Right cardiac atrium (tissue), 5 donors: ENCODE results near the gene GPR152. TPM values are rescaled to one million over a fixed set of nuclear protein-coding genes. Genes with fewer than 3 reads are reported as not detected.
A peak's percentile ranks its signal among the peaks of the same experiment; 100 is the strongest.

Source experiments
- ATAC-seq, 2 donors: fragments of 200-7000 bp; cut with Tn5 transposase; one replicate each; pipeline versions ENCODE4 v1.8.0 to v1.9.1; 2020; ENCODE audit warnings: moderate library complexity in 2 of 2, mild to moderate bottlenecking in 1 of 2
- DNase-seq, 3 donors: peaks; one replicate each; pipeline ENCODE4 v3.0.0-alpha.2; 2020
- H3K27ac ChIP-seq: one replicate; pipeline ENCODE4 v1.5.1; 2013; ENCODE audit warnings: mild to moderate bottlenecking, low read length, control low read depth, moderate library complexity
- H3K27me3 ChIP-seq: one replicate; pipeline ENCODE4 v1.6.1; 2013; ENCODE audit not compliant: control insufficient read depth, insufficient read depth
- H3K4me1 ChIP-seq: one replicate; pipeline ENCODE4 v1.6.1; 2013; ENCODE audit warnings: low read length; ENCODE audit not compliant: control insufficient read depth, insufficient read depth
- H3K4me3 ChIP-seq: one replicate; pipeline ENCODE4 v1.5.1; 2013; ENCODE audit warnings: low read length, control low read depth
- H3K9me3 ChIP-seq: one replicate; pipeline ENCODE4 v1.6.1; 2013; ENCODE audit warnings: low read length; ENCODE audit not compliant: control insufficient read depth
- WGBS: extraction: QIAGEN DNeasy Blood & Tissue Kit; methylation state at CpG from one replicate; pipeline ENCODE4 v1.1.7; 2013; 5-methylcytosine and 5-hydroxymethylcytosine counted together
- intact Hi-C, 4 donors: fragments of 100-400 bp; cut with DNase I; formaldehyde crosslinking; loops; one replicate each; pipeline versions ENCODE4 v1.11.0 to v1.14.0; 2022 to 2023
- polyA plus RNA-seq: library from polyadenylated mRNA; stranded (reverse); fragments of 200-250 nt; gene quantifications from one replicate; pipeline ENCODE4 v1.2.3, GENCODE V29; 2013
- total RNA-seq, 4 donors: library from RNA; stranded (reverse); fragmentation: NEBNext Ultra II Directional; extraction: Animal tissue kit (Norgen Biotek cat#: 25700); gene quantifications; one replicate each; pipeline ENCODE4 v1.2.1, GENCODE V29; 2021
- donor health status: healthy with polysubstance abuse.
- donor health status: DM: no; HTN: yes; CAD: no.
- donor health status: DM: no; HTN: no; CAD: no.
- donor health status: DM: no; HTN: yes; CAD: no; lungs with severe emphysema.
- donor health status: DM: yes; HTN: yes; CAD: no.

The GPR152 gene
- total and polyA plus RNA-seq, 5 donors = not detected

- H3K27me3 ChIP-seq = no peaks in the 10 kb centered on the region
- 18% methylated on average over 56 of the region's 56 CpGs for WGBS
- H3K4me1 ChIP-seq = peaks cover 3% of the 10 kb centered on the region
- H3K27ac ChIP-seq = peak overlapping the region; percentile 87
- H3K9me3 ChIP-seq = no peaks in the 10 kb centered on the region
- peak; percentile 73 to 78 for ATAC-seq
- intact Hi-C loops = loop anchor here in 2 of 4 donors (5.0 to 10.0 kb wide), 2 partner anchors 50 to 62 kb away; partner anchors contain the start of genes CARNS1 (in 1 of the 2), PPP1CA (in 1 of the 2) and TBC1D10C (in 1 of the 2)
- DNase-seq = peak; percentile 84 to 94 (median 94)
- peak overlapping the region; percentile 42 for H3K4me3 ChIP-seq
Measured at GRCh38 chr11:67464411-67465188, 12.1 kb upstream of the GPR152 start.

GRCh38 chr11:67463680-67464410 lies 11.3 kb upstream of the GPR152 start:
- Histone ChIP-seq H3K4me3 (peak overlapping the region; percentile 42), H3K9me3 (no peaks in the 10 kb centered on the region), H3K4me1 (peaks cover 3% of the 10 kb centered on the region), H3K27ac (peak overlapping the region; percentile 86), H3K27me3 (no peaks in the 10 kb centered on the region)
- intact Hi-C loops = loop anchor here in 1 of 4 donors (10.0 kb wide), 1 partner anchor 49 kb away; the partner anchor contains the start of gene CARNS1
- peak; percentile 60 to 85 (median 83) for DNase-seq
- WGBS = 76% methylated on average over 20 of the region's 20 CpGs
- ATAC-seq = peak; percentile 38 to 51

DNA sequence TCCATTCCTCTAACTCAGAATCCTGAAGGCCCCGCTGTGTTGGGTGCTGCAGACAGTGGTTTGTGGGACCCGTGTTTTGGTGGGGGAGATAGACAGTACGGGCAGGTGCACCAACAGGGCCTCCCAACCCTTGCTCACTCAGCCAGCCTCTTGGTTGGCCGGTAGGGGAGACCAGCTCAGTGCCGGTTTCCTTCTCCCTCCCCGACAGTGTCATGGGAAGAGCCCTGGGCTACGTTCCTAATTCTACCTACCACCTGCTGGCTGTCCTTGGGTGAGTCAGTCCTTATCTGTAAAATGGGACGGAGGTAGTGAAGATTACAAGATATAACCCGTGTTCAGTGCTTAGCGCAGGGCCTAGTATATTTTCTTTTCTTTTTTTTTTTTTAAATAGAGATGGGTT lies 10.7 kb upstream of the GPR152 start:
- 91% methylated on average over 10 of the region's 10 CpGs for WGBS
- DNase-seq = peak in 2 of 3 donors; percentile 20 to 26
- intact Hi-C loops = loop anchor here in 1 of 4 donors (10.0 kb wide), 1 partner anchor 48 kb away; the partner anchor contains the start of gene CARNS1
- no peak for ATAC-seq
- Histone ChIP-seq H3K27ac (no peak overlapping the region), H3K4me1 (peaks cover 3% of the 10 kb centered on the region), H3K4me3 (no peak overlapping the region), H3K27me3 (no peaks in the 10 kb centered on the region), H3K9me3 (no peaks in the 10 kb centered on the region)

DNA sequence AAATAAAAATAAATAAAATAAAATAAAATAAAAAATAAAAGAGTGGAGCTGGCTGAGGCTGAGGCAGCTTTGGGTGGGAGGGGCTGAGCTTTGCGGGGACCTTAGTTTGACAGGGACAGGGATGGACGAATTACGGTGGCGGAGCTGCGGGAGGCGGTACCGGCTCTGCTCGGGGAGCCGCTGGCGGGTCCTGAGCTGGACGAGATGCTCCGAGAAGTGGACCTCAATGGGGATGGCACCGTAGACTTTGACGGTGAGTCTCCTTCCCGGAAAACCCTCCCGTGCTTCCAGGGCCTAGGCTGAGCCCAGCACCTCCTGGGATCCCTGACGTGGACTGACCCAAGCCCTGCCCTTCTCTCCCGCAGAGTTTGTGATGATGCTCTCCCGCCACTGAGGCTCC lies 5.7 kb upstream of the GPR152 start:
- H3K27me3 ChIP-seq = no peaks in the 10 kb centered on the region
- no peak overlapping the region for H3K27ac ChIP-seq
- no peaks in the 10 kb centered on the region for H3K9me3 ChIP-seq
- no peak overlapping the region for H3K4me3 ChIP-seq
- H3K4me1 ChIP-seq = no peaks in the 10 kb centered on the region
- peak; percentile 6 to 37 (median 22) for DNase-seq
- intact Hi-C loops = no loop called here
- no peak for ATAC-seq
- 87% methylated on average over 19 of the region's 19 CpGs for WGBS

DNA sequence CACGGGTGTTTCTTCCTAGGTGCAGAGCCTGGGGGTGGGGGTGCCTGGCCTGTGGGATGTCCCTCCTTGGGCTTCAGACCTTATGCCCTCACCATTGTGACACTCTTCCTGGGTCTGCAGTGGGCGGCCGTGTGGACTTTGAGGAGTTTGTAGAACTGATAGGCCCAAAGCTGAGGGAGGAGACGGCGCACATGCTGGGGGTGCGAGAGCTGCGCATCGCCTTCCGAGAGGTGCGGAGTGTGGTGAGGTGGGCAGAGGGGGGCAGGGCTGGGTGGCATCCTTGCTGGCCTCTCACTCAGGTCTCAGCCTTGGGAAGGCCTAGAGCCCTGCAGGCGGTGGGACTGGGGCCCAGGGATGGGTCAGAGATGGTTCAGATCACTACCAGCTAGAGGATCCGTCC lies 4.9 kb upstream of the GPR152 start:
- H3K4me3 ChIP-seq = no peak overlapping the region
- H3K4me1 ChIP-seq = no peaks in the 10 kb centered on the region
- no peaks in the 10 kb centered on the region for H3K9me3 ChIP-seq
- DNase-seq (peak; percentile 7 to 44 (median 41)), ATAC-seq (no peak)
- WGBS = 93% methylated on average over 12 of the region's 12 CpGs
- intact Hi-C loops = no loop called here
- H3K27me3 ChIP-seq = no peaks in the 10 kb centered on the region
- H3K27ac ChIP-seq = no peak overlapping the region

DNA sequence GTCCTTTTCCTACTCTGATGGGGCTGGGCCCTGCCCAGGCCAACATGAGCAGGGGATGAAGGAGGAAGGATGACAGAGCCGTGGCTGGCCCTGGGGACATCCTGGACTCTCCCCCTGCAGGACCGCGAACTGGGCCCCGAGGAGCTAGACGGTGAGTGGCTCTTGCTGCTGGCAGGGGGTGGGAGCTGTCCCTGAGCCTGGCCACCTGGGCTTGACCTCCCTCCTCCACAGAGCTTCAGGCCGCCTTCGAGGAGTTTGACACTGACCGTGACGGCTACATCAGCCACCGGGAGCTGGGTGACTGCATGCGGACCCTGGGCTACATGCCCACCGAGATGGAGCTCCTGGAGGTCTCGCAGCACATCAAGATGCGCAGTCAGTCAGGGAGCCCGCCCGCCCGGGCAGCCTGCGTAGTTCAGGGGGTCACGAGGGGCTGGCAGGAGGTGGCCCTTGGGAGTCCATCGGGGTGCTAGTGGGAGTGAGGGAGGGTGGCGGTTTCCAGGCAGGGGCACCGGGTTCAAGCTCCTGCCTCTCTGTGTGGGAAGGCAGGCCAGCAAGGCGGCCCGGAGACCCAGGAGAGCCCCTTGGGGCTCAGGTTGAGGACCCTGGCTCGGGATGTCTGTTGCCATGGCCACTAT lies 3.7 kb upstream of the GPR152 start:
- ATAC-seq (no peak), DNase-seq (peak; percentile 9 to 56 (median 47))
- WGBS = 75% methylated on average over 25 of the region's 25 CpGs
- Histone ChIP-seq H3K4me1 (no peaks in the 10 kb centered on the region), H3K9me3 (no peaks in the 10 kb centered on the region), H3K27me3 (no peaks in the 10 kb centered on the region), H3K27ac (no peak overlapping the region), H3K4me3 (no peak overlapping the region)
- intact Hi-C loops = no loop called here

GRCh38 chr11:67455054-67455453 lies 2.5 kb upstream of the GPR152 start, which contains the start of gene CABP4:
CABP4 (plus strand) TSS chr11:67455354; CDS start chr11:67455424, 70 bp downstream.
- intact Hi-C loops = no loop called here
- Histone ChIP-seq H3K9me3 (no peaks in the 10 kb centered on the region), H3K4me1 (no peaks in the 10 kb centered on the region), H3K27me3 (no peaks in the 10 kb centered on the region), H3K4me3 (no peak within 1 kb of the TSS), H3K27ac (no peak within 1 kb of the TSS)
- ATAC-seq = no peak
- 89% methylated on average over 3 of the region's 3 CpGs for WGBS
- DNase-seq = no peak

DNA sequence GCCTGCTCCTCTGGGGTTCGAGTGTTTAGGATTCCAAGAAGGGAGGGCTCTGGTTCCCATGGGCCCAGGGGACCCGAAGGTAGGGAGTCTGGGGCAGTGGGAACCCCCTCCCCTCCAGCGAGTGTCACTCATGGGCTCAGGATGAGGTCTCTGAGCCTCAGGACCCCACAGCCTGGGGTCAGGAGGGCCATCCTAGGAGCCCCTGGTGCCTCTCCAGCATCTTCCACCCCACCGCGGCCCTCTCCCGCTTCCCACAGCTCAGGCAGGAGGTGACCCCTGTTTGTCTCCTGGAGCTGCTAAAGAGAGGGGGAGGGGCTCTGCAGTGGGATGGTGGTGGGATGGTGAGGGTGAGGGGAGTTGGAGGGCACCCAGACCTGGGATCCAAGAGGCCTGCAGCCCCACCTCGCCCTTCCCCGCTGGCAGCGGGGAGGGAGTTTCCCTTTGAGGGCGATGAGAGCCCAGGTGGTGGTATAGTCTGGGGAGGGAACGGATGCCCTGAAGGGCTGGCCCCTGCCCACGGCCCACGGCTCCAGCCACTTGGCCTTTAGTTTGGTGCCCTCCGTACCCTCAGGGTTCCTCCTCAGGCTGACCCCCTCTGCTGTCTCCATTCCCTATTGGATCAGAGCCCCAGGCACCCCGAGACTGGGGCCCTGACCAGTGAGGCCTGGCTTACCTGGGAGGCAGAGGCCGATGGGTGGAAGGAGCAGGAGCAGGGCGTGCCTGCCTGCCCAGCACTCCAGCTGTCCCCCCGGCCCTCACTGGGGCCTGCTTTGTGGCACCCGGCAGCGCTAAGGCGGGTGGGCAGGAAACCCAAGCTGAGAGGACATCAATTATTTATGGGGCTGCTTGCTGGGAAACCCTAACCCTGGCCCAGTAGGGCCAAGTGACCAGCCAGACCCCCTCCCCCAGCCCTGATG lies 1.5 kb upstream of the GPR152 start:
- DNase-seq (peak in 2 of 3 donors; percentile 44), ATAC-seq (no peak)
- Histone ChIP-seq H3K27me3 (no peaks in the 10 kb centered on the region), H3K4me3 (no peak overlapping the region), H3K9me3 (no peaks in the 10 kb centered on the region), H3K4me1 (no peaks in the 10 kb centered on the region), H3K27ac (no peak overlapping the region)
- 91% methylated on average over 21 of the region's 21 CpGs for WGBS
- intact Hi-C loops = no loop called here

DNA sequence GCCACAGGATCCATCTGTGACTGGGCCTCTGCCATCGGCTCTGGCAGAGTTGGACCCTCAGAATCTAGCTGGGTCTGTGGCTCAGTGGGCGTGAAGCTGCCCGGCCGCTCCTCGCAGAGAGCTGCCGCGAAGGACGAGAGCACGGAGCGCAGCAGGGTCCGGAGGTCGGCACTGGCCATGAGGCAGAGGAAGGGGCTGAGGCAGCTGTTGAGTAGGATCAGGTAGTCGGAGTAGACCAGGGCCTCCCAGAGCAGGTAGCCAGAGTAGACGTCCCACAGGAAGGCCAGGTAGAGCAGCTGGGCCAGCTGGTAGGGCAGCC lies 912 bp downstream of the GPR152 start:
- DNase-seq = peak in 1 of 3 donors; percentile 53
- no peaks in the 10 kb centered on the region for H3K27me3 ChIP-seq
- no peaks in the 10 kb centered on the region for H3K4me1 ChIP-seq
- intact Hi-C loops = no loop called here
- no peak overlapping the region for H3K27ac ChIP-seq
- no peak overlapping the region for H3K4me3 ChIP-seq
- H3K9me3 ChIP-seq = no peaks in the 10 kb centered on the region
- 91% methylated on average over 14 of the region's 14 CpGs for WGBS
- no peak for ATAC-seq
